ENCODE data around the gene TMEM247. TPM values are rescaled to one million over a fixed set of nuclear protein-coding genes. Genes with fewer than 3 reads are reported as not detected.

The TMEM247 gene
- total and polyA plus RNA-seq, 10 of the 15 experiments (the other 5 are each of a cell fraction or from before 2014, with no cell fraction given) = not detected

GRCh38 chr2:46448641-46449040 is 30.7 kb upstream of the TMEM247 start:
- no peak for TF ChIP-seq ZZZ3 (IDR thresholded peaks at IDR 0.05; ENCODE audit: control insufficient read depth, insufficient read length, low read depth)
- no peak for TF ChIP-seq SMAD5 (IDR thresholded peaks at IDR 0.05; ENCODE audit: low read depth)
- TF ChIP-seq HCFC1 (IDR thresholded peaks at IDR 0.05; ENCODE audit: low read length) = no peak
- TF ChIP-seq, protein P1, sequence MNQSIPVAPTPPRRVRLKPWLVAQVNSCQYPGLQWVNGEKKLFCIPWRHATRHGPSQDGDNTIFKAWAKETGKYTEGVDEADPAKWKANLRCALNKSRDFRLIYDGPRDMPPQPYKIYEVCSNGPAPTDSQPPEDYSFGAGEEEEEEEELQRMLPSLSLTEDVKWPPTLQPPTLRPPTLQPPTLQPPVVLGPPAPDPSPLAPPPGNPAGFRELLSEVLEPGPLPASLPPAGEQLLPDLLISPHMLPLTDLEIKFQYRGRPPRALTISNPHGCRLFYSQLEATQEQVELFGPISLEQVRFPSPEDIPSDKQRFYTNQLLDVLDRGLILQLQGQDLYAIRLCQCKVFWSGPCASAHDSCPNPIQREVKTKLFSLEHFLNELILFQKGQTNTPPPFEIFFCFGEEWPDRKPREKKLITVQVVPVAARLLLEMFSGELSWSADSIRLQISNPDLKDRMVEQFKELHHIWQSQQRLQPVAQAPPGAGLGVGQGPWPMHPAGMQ (IDR thresholded peaks at IDR 0.05; ENCODE audit: borderline replicate concordance) = no peak
- TF ChIP-seq SUZ12 (IDR thresholded peaks at IDR 0.05; ENCODE audit: unreplicated experiment) = no peak
- no peak for TF ChIP-seq RB1 (IDR thresholded peaks at IDR 0.05; ENCODE audit: borderline replicate concordance)
- TF ChIP-seq, protein P2, sequence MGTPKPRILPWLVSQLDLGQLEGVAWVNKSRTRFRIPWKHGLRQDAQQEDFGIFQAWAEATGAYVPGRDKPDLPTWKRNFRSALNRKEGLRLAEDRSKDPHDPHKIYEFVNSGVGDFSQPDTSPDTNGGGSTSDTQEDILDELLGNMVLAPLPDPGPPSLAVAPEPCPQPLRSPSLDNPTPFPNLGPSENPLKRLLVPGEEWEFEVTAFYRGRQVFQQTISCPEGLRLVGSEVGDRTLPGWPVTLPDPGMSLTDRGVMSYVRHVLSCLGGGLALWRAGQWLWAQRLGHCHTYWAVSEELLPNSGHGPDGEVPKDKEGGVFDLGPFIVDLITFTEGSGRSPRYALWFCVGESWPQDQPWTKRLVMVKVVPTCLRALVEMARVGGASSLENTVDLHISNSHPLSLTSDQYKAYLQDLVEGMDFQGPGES (IDR thresholded peaks at IDR 0.05) = no peak
- TF ChIP-seq, protein P3, sequence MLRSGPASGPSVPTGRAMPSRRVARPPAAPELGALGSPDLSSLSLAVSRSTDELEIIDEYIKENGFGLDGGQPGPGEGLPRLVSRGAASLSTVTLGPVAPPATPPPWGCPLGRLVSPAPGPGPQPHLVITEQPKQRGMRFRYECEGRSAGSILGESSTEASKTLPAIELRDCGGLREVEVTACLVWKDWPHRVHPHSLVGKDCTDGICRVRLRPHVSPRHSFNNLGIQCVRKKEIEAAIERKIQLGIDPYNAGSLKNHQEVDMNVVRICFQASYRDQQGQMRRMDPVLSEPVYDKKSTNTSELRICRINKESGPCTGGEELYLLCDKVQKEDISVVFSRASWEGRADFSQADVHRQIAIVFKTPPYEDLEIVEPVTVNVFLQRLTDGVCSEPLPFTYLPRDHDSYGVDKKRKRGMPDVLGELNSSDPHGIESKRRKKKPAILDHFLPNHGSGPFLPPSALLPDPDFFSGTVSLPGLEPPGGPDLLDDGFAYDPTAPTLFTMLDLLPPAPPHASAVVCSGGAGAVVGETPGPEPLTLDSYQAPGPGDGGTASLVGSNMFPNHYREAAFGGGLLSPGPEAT (IDR thresholded peaks at IDR 0.05; ENCODE audit: low read depth) = no peak
- TF ChIP-seq BRCA1 (IDR thresholded peaks at IDR 0.05; ENCODE audit: low read depth, low read length) = no peak
- no peak for TF ChIP-seq STAT1 (conservative IDR thresholded peaks at IDR 0.05)
- CTCF ChIA-PET = no interaction called here
- POLR2A ChIA-PET = no interaction called here
- Histone ChIP-seq H3K9me3 (replicated peaks; ENCODE audit: control insufficient read depth, insufficient read depth, low read length) (no peaks in the 10 kb centered on the region; the same call in 2 of the 3 replicates), H3K36me3 (ENCODE audit: control insufficient read depth in 2 of 2, insufficient read depth in 2 of 2, low read length in 1 of 2) (no peaks in the 10 kb centered on the region; a peak in 1 of 4 replicates), H3K27me3 (replicated peaks in 1 of 2; ENCODE audit: control insufficient read depth in 2 of 2, insufficient read depth in 2 of 2, low read length in 1 of 2) (no peaks in the 10 kb centered on the region), H3K9ac (ENCODE audit: control insufficient read depth, insufficient read depth, low read length) (no peak overlapping the region), H3K4me2 (ENCODE audit: control insufficient read depth, insufficient read depth) (no peak overlapping the region), H3K4me1 (ENCODE audit: control insufficient read depth, insufficient read depth, low read length) (no peaks in the 10 kb centered on the region), H3K79me2 (ENCODE audit: control insufficient read depth, insufficient read depth, low read length) (no peaks in the 10 kb centered on the region), H2AFZ (ENCODE audit: control insufficient read depth, low read depth, low read length) (no peak overlapping the region), H3K27ac (ENCODE audit: control insufficient read depth, insufficient read depth) (no peak overlapping the region), H4K20me1 (ENCODE audit: control insufficient read depth, insufficient read depth) (no peaks in the 10 kb centered on the region), H3K4me3 (no peak overlapping the region)
- SMC1A ChIA-PET (ENCODE audit: uncharacterized antibody, unreplicated experiment) = interaction anchor here (0.6 kb wide), 1 partner anchor 10 kb away, joined by 3 read pairs; no protein-coding TSS in a partner anchor
- intact Hi-C loops (cut with micrococcal nuclease; ENCODE audit: unreplicated experiment) (no loop called here), in situ Hi-C loops (cut with MboI) (no loop called here)
- RAD21 ChIA-PET (ENCODE audit: unreplicated experiment) = no interaction called here
- DNase-seq (ENCODE audit: low read depth, low spot score) = no peak
- no peak for ATAC-seq
- FAIRE-seq = no peak
- no TSS peak for BruUV-seq (replicated peaks)

Measured in GM12878 (cell line).